Measurements from ENCODE around the gene VPS13D. TPM values are rescaled to one million over a fixed set of nuclear protein-coding genes. Genes with fewer than 3 reads are reported as not detected.

VPS13D gene
- total and polyA plus RNA-seq, 10 of the 15 experiments (the other 5 are each of a cell fraction or from before 2014, with no cell fraction given), result 1.4 to 16.9 (median 8.5) TPM

GRCh38 chr1:12232221-12232620 is 2.4 kb downstream of the VPS13D start:
- BruUV-seq (replicated peaks), result no TSS peak
- ChIA-PET POLR2A (no interaction called here), RAD21 (ENCODE audit: unreplicated experiment) (interaction anchor here (1.0 kb wide), 1 partner anchor 107 kb away, joined by 3 read pairs; no protein-coding TSS in a partner anchor)

More at GRCh38 chr1:12232221-12232620, 2.4 kb downstream of the VPS13D start:
- Histone ChIP-seq H3K9ac (ENCODE audit: control insufficient read depth, insufficient read depth, low read length) (no peak overlapping the region), H3K4me2 (ENCODE audit: control insufficient read depth, insufficient read depth) (no peak overlapping the region), H4K20me1 (ENCODE audit: control insufficient read depth, insufficient read depth) (no peaks in the 10 kb centered on the region), H3K4me3 (no peak overlapping the region), H3K4me1 (ENCODE audit: control insufficient read depth, insufficient read depth, low read length) (no peaks in the 10 kb centered on the region), H3K79me2 (ENCODE audit: control insufficient read depth, insufficient read depth, low read length) (peaks cover 13% of the 10 kb centered on the region), H3K9me3 (replicated peaks; ENCODE audit: control insufficient read depth, insufficient read depth, low read length) (no peaks in the 10 kb centered on the region), H3K27ac (ENCODE audit: control insufficient read depth, insufficient read depth) (no peak overlapping the region), H2AFZ (ENCODE audit: control insufficient read depth, low read depth, low read length) (no peak overlapping the region), H3K27me3 (replicated peaks in 1 of 2; ENCODE audit: control insufficient read depth in 2 of 2, insufficient read depth in 2 of 2, low read length in 1 of 2) (no peaks in the 10 kb centered on the region), H3K36me3 (ENCODE audit: control insufficient read depth in 2 of 2, insufficient read depth in 2 of 2, low read length in 1 of 2) (peaks cover 1 to 3% of the 10 kb centered on the region in 2 experiments; a peak in 2 of 4 replicates)
- intact Hi-C loops (cut with micrococcal nuclease; ENCODE audit: unreplicated experiment), result no loop called here
- ATAC-seq, result no peak
- in situ Hi-C loops (cut with MboI), result no loop called here
- ChIA-PET CTCF (interaction anchor here (2.1 kb wide), 1 partner anchor 108 kb away, joined by 8 read pairs; no protein-coding TSS in a partner anchor), SMC1A (ENCODE audit: uncharacterized antibody, unreplicated experiment) (interaction anchor here (1.0 to 1.3 kb wide), 2 partner anchors 24 to 108 kb away, joined by 3 to 4 read pairs; no protein-coding TSS in a partner anchor)
- 100% methylated on average over 2 of the region's 2 CpGs for WGBS (ENCODE audit: insufficient coverage, insufficient replicate concordance, low lambda C conversion rate, missing lambda C conversion rate)
- FAIRE-seq, result no peak
- DNase-seq (ENCODE audit: low read depth, low spot score), result no peak
- TF ChIP-seq KDM1A (IDR thresholded peaks at IDR 0.05; ENCODE audit: borderline replicate concordance), result no peak
- no peak for TF ChIP-seq POLR2A (IDR thresholded peaks at IDR 0.05; ENCODE audit: low read depth, low read length)
- TF ChIP-seq JUND (IDR thresholded peaks at IDR 0.05; ENCODE audit: low read depth, low read length), result no peak
- no peak for TF ChIP-seq MEF2A (IDR thresholded peaks at IDR 0.05; ENCODE audit: insufficient read depth, low read depth, low read length)
- TF ChIP-seq BMI1 (IDR thresholded peaks at IDR 0.05; ENCODE audit: borderline replicate concordance), result no peak
- TF ChIP-seq SMARCA5 (IDR thresholded peaks at IDR 0.05), result no peak
- TF ChIP-seq TCF7 (IDR thresholded peaks at IDR 0.05; ENCODE audit: borderline replicate concordance), result no peak
- no peak for TF ChIP-seq WRNIP1 (IDR thresholded peaks at IDR 0.05; ENCODE audit: borderline replicate concordance, low read depth, low read length)
- TF ChIP-seq SMC3 (IDR thresholded peaks at IDR 0.05; ENCODE audit: borderline replicate concordance, low read length), result no peak
- no peak for TF ChIP-seq IRF3 (IDR thresholded peaks at IDR 0.05)
- no peak for TF ChIP-seq SUPT20H (IDR thresholded peaks at IDR 0.05; ENCODE audit: borderline replicate concordance, control insufficient read depth, low read depth, low read length)
- no peak for TF ChIP-seq HCFC1 (IDR thresholded peaks at IDR 0.05; ENCODE audit: low read length)
- no peak for TF ChIP-seq TCF12 (IDR thresholded peaks at IDR 0.05; ENCODE audit: low read depth, low read length)
- TF ChIP-seq TCF3 (IDR thresholded peaks at IDR 0.05; ENCODE audit: borderline replicate concordance, insufficient read depth, low read depth, low read length), result no peak
- no peak for TF ChIP-seq SKIL (IDR thresholded peaks at IDR 0.05; ENCODE audit: low read depth, poor library complexity, severe bottlenecking)
- TF ChIP-seq NFIC (IDR thresholded peaks at IDR 0.05; ENCODE audit: low read depth, low read length), result no peak
- TF ChIP-seq MEF2B (IDR thresholded peaks at IDR 0.05; ENCODE audit: partially characterized antibody, poor library complexity, severe bottlenecking), result no peak
